Neuron (in vitro differentiated cells): ENCODE data around the gene THADA.

Experiments
- H2AFZ ChIP-seq: one replicate; pipeline ENCODE4 v1.6.1; 2013; ENCODE audit warnings: low read depth, mild to moderate bottlenecking, inconsistent platforms, low read length, moderate library complexity
- H3K27me3 ChIP-seq: one replicate; pipeline ENCODE4 v1.6.1; 2013; ENCODE audit warnings: low read length; ENCODE audit not compliant: insufficient read depth
- H3K36me3 ChIP-seq: one replicate; pipeline ENCODE4 v1.6.1; 2013; ENCODE audit warnings: low read length; ENCODE audit not compliant: insufficient read depth
- H3K4me1 ChIP-seq: one replicate; pipeline ENCODE4 v1.6.1; 2013; ENCODE audit warnings: low read length; ENCODE audit not compliant: insufficient read depth
- H3K4me3 ChIP-seq: 2 replicates; pipeline ENCODE4 v1.5.1; 2013; ENCODE audit warnings: mild to moderate bottlenecking, low read length, moderate library complexity
- H3K9me3 ChIP-seq: one replicate; pipeline ENCODE4 v1.6.1; 2013; ENCODE audit warnings: low read length

THADA gene

DNA sequence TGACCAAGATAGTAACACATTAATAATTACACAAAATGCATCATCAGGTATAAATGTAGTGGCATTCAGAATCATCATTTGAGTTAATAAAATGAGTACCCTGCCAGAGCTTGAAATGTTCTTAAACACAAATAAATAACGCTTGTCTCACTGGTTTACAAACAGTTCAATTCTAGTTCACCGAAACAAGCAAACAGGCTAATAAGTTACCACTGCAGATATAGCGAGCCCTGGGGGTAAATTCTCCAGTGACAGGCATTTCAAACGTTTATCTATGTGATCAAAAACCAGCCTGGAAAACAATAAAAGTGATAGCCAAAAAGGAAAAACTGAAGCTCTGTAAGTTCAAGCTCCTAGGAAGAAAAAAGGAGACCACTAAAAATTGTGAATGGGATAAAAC is 152.6 kb downstream of the THADA start:
- Histone ChIP-seq H3K4me3 (no peak overlapping the region), H3K27me3 (no peaks in the 10 kb centered on the region), H3K36me3 (no peaks in the 10 kb centered on the region), H2AFZ (no peak overlapping the region), H3K4me1 (peaks cover 4% of the 10 kb centered on the region), H3K9me3 (no peaks in the 10 kb centered on the region)

DNA sequence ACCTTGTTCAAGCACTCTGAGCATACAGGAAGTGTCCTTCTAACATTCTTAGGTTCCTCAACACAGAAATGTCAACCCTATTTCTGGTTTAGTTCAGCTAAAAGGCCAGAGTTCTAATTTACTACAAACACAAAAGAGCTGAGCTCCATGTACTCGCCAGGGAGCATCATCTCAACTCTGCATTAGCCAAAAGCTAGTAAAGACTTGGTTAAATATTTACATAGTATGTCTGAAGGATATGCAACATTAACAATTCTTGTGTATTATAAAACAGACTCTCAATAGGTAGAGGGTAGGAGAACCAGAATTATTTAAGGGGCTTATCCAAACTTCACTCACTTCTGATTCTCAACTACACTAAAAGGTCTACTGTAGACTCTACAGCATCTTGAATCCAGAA is 154.6 kb downstream of the THADA start:
- Histone ChIP-seq H3K27me3 (no peaks in the 10 kb centered on the region), H2AFZ (no peak overlapping the region), H3K4me3 (no peak overlapping the region)

GRCh38 chr2:43438858-43439655 is 156.8 kb downstream of the THADA start:
- Histone ChIP-seq H2AFZ (no peak overlapping the region), H3K27me3 (no peaks in the 10 kb centered on the region), H3K9me3 (no peaks in the 10 kb centered on the region), H3K36me3 (no peaks in the 10 kb centered on the region), H3K4me3 (no peak overlapping the region), H3K4me1 (no peaks in the 10 kb centered on the region)

More for the DNA sequence above, 154.6 kb downstream of the THADA start:
- Histone ChIP-seq H3K9me3 (no peaks in the 10 kb centered on the region), H3K36me3 (no peaks in the 10 kb centered on the region), H3K4me1 (peaks cover 4% of the 10 kb centered on the region)

GRCh38 chr2:43438342-43438741 is 157.5 kb downstream of the THADA start:
- H3K4me1 ChIP-seq: no peaks in the 10 kb centered on the region
- no peak overlapping the region for H3K4me3 ChIP-seq
- H3K36me3 ChIP-seq: no peaks in the 10 kb centered on the region
- no peak overlapping the region for H2AFZ ChIP-seq
- no peaks in the 10 kb centered on the region for H3K9me3 ChIP-seq
- no peaks in the 10 kb centered on the region for H3K27me3 ChIP-seq

GRCh38 chr2:43437363-43437762 is 158.5 kb downstream of the THADA start:
- no peaks in the 10 kb centered on the region for H3K27me3 ChIP-seq
- no peaks in the 10 kb centered on the region for H3K4me1 ChIP-seq
- H3K4me3 ChIP-seq: no peak overlapping the region
- no peaks in the 10 kb centered on the region for H3K36me3 ChIP-seq
- no peak overlapping the region for H2AFZ ChIP-seq
- H3K9me3 ChIP-seq: no peaks in the 10 kb centered on the region

DNA sequence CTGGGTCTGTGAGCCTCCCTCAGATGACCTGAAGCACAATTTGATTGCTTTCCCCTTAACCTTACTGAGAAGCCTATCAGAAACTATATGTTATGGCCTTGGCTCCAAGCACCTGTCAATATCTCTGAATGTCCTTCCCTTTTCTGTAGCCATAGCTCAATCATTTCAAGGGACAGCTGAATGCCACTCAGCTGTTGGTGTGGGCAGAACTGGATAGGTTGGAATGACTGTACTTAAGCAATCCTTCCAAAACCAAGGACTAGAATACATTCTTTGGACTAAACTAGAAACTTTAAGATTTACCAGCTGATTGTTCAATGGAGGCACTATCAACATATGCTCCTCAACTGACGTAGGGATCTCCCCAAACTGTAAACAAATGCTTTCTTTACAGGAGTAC is 159.4 kb downstream of the THADA start:
- H3K4me3 ChIP-seq: no peak overlapping the region
- no peaks in the 10 kb centered on the region for H3K36me3 ChIP-seq
- no peak overlapping the region for H2AFZ ChIP-seq
- no peaks in the 10 kb centered on the region for H3K9me3 ChIP-seq
- no peaks in the 10 kb centered on the region for H3K4me1 ChIP-seq
- no peaks in the 10 kb centered on the region for H3K27me3 ChIP-seq

DNA sequence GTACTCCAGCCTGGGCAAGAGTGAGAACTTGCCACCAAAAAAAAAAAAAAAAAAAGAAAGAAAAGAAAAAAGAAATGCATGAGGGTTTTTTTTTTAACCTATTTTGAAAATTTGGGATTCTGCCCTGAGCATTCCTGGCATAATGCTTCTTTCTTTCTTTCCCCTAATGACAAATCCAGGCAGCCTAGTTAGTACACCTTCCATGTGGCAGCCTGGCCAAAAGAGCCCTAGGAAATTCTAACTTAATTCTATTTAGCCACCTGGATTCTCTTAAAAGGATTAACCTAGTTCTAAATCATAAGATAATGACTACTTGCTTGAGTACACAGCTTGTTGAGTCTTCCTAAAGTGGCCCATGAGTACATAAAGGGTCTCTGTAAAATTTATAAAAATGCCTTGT is 160.1 kb downstream of the THADA start:
- Histone ChIP-seq H3K36me3 (no peaks in the 10 kb centered on the region), H3K27me3 (no peaks in the 10 kb centered on the region)

GRCh38 chr2:43430489-43430888 is 165.3 kb downstream of the THADA start:
- H3K4me3 ChIP-seq: no peak overlapping the region
- H3K36me3 ChIP-seq: no peaks in the 10 kb centered on the region
- no peaks in the 10 kb centered on the region for H3K27me3 ChIP-seq
- H3K4me1 ChIP-seq: peaks cover 10% of the 10 kb centered on the region
- no peak overlapping the region for H2AFZ ChIP-seq
- no peaks in the 10 kb centered on the region for H3K9me3 ChIP-seq

More for the DNA sequence above, 160.1 kb downstream of the THADA start:
- H2AFZ ChIP-seq: no peak overlapping the region
- H3K9me3 ChIP-seq: no peaks in the 10 kb centered on the region
- H3K4me3 ChIP-seq: no peak overlapping the region
- H3K4me1 ChIP-seq: no peaks in the 10 kb centered on the region

- Histone ChIP-seq H3K4me3 (no peak overlapping the region), H3K27me3 (no peaks in the 10 kb centered on the region), H3K9me3 (no peaks in the 10 kb centered on the region), H3K4me1 (peaks cover 10% of the 10 kb centered on the region), H2AFZ (no peak overlapping the region), H3K36me3 (no peaks in the 10 kb centered on the region)
These were observed 166.5 kb downstream of the THADA start for GRCh38 chr2:43429369-43429768.

DNA sequence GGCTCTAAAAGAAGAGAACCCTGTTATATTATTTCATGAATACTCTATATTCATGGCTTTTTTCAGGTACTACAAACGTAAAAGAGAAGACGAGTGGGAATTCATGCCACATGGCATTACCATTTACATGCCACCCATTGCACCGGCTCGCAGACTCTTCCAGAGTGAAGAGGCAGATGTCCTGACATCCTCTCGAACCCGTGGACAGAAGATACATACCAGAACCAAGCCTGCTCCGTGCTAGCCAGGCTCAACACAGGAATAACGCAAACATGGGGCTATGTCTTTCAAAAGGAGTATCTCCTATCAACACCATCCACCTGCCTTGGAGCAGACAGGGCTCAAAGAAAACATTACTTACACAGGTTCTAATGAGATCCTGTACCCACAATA is 168.8 kb downstream of the THADA start:
- H2AFZ ChIP-seq: no peak overlapping the region
- H3K27me3 ChIP-seq: no peaks in the 10 kb centered on the region
- no peaks in the 10 kb centered on the region for H3K9me3 ChIP-seq
- no peaks in the 10 kb centered on the region for H3K36me3 ChIP-seq
- H3K4me1 ChIP-seq: peaks cover 10% of the 10 kb centered on the region
- no peak overlapping the region for H3K4me3 ChIP-seq

DNA sequence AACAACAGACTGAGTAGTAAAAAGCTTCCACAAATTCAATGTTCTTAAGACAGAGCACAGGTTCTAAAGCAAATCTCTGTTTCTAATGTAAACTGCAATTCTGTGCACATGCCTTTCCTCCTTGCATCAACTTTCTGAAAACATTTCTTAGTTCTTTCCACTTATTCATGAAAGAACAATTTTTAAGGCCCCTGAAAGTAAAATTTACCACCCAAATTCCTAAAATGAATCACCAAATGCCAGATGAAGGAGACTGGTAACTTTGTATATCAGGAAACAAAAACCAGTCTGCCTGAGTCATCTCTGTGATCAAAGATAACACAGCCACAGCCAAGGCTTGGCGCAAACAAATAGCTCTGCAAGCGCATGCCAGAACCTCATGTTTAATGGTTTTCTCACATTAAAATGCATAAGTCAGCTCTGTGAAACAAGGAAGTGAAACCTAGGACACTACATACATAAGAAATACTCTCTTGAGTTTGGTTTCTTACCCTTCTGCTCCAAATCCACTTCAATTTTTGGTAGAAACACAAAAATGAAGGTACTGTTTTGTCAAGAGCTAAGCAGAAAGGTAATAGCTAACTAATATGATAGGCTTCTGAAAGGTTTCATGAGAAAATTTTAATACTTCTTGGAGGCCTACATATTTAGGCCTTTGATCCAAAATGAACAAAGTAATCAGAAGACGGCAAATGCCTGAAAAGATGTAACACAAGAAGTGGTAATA is 169.4 kb downstream of the THADA start:
- no peak overlapping the region for H3K4me3 ChIP-seq

DNA sequence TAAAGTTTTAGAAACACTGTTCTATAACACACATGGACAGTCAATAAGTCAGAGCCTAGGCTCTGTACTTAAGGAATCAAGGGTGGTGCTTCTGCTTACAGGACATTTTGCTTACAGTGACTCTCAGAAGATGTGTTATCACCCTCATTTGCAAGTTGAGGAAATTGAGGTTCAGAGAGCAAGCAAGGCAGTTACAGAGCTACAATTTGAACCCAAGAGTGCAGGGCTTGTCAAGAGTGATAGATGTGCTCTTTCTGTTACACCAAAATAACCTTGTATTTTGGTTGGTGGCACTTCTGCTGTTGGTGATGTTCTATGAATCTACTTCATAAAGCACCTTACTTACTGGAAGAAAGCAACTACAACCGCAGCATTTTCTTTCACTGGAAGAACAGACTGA is 170.2 kb downstream of the THADA start:
- H3K4me1 ChIP-seq: peaks cover 10% of the 10 kb centered on the region
- no peaks in the 10 kb centered on the region for H3K36me3 ChIP-seq
- no peaks in the 10 kb centered on the region for H3K27me3 ChIP-seq
- no peak overlapping the region for H3K4me3 ChIP-seq
- H3K9me3 ChIP-seq: no peaks in the 10 kb centered on the region
- H2AFZ ChIP-seq: no peak overlapping the region

More for the DNA sequence above, 169.4 kb downstream of the THADA start:
- H3K4me1 ChIP-seq: peaks cover 10% of the 10 kb centered on the region
- H3K9me3 ChIP-seq: no peaks in the 10 kb centered on the region
- H2AFZ ChIP-seq: no peak overlapping the region
- H3K27me3 ChIP-seq: no peaks in the 10 kb centered on the region
- H3K36me3 ChIP-seq: no peaks in the 10 kb centered on the region

- Histone ChIP-seq H3K36me3 (no peaks in the 10 kb centered on the region), H3K27me3 (no peaks in the 10 kb centered on the region), H3K4me3 (no peak overlapping the region), H3K9me3 (no peaks in the 10 kb centered on the region), H3K4me1 (peaks cover 10% of the 10 kb centered on the region), H2AFZ (no peak overlapping the region)
These were observed 171.3 kb downstream of the THADA start for GRCh38 chr2:43424262-43425207.
